ENCODE measurements around the gene IL7R. TPM values are rescaled to one million over a fixed set of nuclear protein-coding genes. Genes with fewer than 3 reads are reported as not detected.

Gene IL7R
- total RNA-seq, 1 donor from 2014 or later, result not detected

GRCh38 chr5:35921930-35922329 is 65.2 kb downstream of the IL7R start:
- no peak for DNase-seq (ENCODE audit: low spot score, unreplicated experiment)
- H3K4me3 Mint-ChIP-seq (ENCODE audit: low read depth), result no peak overlapping the region
- H3K27me3 Mint-ChIP-seq, result peaks cover 46% of the 10 kb centered on the region
- H3K4me1 Mint-ChIP-seq (ENCODE audit: low read depth), result peaks cover 6% of the 10 kb centered on the region
- no peak overlapping the region for H3K27ac Mint-ChIP-seq
- H3K9me3 Mint-ChIP-seq (ENCODE audit: low read depth), result peaks cover 5% of the 10 kb centered on the region
- H3K36me3 Mint-ChIP-seq (ENCODE audit: insufficient read depth), result no peaks in the 10 kb centered on the region
- TF ChIP-seq, protein P1, sequence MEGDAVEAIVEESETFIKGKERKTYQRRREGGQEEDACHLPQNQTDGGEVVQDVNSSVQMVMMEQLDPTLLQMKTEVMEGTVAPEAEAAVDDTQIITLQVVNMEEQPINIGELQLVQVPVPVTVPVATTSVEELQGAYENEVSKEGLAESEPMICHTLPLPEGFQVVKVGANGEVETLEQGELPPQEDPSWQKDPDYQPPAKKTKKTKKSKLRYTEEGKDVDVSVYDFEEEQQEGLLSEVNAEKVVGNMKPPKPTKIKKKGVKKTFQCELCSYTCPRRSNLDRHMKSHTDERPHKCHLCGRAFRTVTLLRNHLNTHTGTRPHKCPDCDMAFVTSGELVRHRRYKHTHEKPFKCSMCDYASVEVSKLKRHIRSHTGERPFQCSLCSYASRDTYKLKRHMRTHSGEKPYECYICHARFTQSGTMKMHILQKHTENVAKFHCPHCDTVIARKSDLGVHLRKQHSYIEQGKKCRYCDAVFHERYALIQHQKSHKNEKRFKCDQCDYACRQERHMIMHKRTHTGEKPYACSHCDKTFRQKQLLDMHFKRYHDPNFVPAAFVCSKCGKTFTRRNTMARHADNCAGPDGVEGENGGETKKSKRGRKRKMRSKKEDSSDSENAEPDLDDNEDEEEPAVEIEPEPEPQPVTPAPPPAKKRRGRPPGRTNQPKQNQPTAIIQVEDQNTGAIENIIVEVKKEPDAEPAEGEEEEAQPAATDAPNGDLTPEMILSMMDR (IDR thresholded peaks at IDR 0.05; ENCODE audit: unreplicated experiment), result no peak

- Mint-ChIP-seq H3K36me3 (ENCODE audit: insufficient read depth) (no peaks in the 10 kb centered on the region), H3K27ac (no peak overlapping the region), H3K4me3 (ENCODE audit: low read depth) (no peak overlapping the region), H3K4me1 (ENCODE audit: low read depth) (peaks cover 6% of the 10 kb centered on the region), H3K27me3 (peaks cover 51% of the 10 kb centered on the region), H3K9me3 (ENCODE audit: low read depth) (peaks cover 5% of the 10 kb centered on the region)
- DNase-seq (ENCODE audit: low spot score, unreplicated experiment), result no peak
- TF ChIP-seq, protein P1 (IDR thresholded peaks at IDR 0.05; ENCODE audit: unreplicated experiment), result no peak
Observed at GRCh38 chr5:35922468-35922867, 65.8 kb downstream of the IL7R start.

DNA sequence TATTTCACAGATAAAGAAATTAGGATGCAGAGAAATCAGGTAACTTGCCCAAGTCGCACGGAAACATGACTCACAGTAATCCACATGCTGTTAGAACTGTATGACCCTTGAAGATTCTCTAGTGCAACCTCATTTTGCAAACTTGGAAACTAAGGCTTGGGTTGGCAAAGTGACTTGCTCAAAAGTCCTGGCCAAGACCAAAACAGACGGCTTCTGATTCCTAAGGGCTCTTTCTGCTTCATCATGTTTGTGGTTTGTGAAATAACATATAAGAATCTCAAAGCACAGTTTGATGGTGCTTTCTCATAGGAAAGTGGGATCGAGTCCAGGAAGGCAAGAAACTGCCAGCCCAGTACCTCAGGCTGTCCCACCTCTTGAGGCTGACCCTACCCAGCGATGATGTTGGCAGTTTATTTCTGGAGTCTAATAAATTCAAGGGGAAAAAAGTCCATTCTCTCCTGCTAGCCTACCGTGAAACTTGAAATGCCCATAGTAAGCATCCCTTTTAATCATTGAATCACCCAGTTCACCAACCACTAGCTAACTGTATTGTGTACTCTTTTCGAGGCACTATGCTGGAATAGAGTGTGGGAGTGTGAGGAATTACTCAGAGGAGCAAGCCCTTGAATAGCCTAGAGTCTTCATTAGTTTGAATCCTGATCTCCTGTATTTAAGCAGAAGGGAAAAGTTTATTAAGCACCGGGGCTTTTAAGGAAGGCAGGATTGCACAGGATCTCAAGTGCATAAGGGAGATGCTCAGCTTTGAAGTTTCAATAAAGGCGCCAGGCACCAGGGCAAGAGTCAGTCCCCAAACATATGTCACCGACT is 67.6 kb downstream of the IL7R start:
- no peak overlapping the region for H3K4me3 Mint-ChIP-seq (ENCODE audit: low read depth)
- H3K4me1 Mint-ChIP-seq (ENCODE audit: low read depth), result peaks cover 6% of the 10 kb centered on the region
- no peak for DNase-seq (ENCODE audit: low spot score, unreplicated experiment)
- H3K9me3 Mint-ChIP-seq (ENCODE audit: low read depth), result peaks cover 4% of the 10 kb centered on the region
- H3K27me3 Mint-ChIP-seq, result peaks cover 65% of the 10 kb centered on the region
- no peaks in the 10 kb centered on the region for H3K36me3 Mint-ChIP-seq (ENCODE audit: insufficient read depth)
- TF ChIP-seq, protein P1 (IDR thresholded peaks at IDR 0.05; ENCODE audit: unreplicated experiment), result no peak
- H3K27ac Mint-ChIP-seq, result no peak overlapping the region

GRCh38 chr5:35924950-35925722 is 68.4 kb downstream of the IL7R start:
- Mint-ChIP-seq H3K9me3 (ENCODE audit: low read depth) (no peaks in the 10 kb centered on the region), H3K27me3 (peaks cover 65% of the 10 kb centered on the region), H3K4me1 (ENCODE audit: low read depth) (peaks cover 6% of the 10 kb centered on the region), H3K4me3 (ENCODE audit: low read depth) (no peak overlapping the region), H3K27ac (no peak overlapping the region), H3K36me3 (ENCODE audit: insufficient read depth) (no peaks in the 10 kb centered on the region)
- TF ChIP-seq, protein P1 (IDR thresholded peaks at IDR 0.05; ENCODE audit: unreplicated experiment), result peak; percentile 70
- peak; percentile 32 for DNase-seq (ENCODE audit: low spot score, unreplicated experiment)

GRCh38 chr5:35926389-35927051 is 69.8 kb downstream of the IL7R start:
- Mint-ChIP-seq H3K27ac (no peak overlapping the region), H3K4me3 (ENCODE audit: low read depth) (no peak overlapping the region), H3K4me1 (ENCODE audit: low read depth) (peaks cover 6% of the 10 kb centered on the region), H3K9me3 (ENCODE audit: low read depth) (no peaks in the 10 kb centered on the region), H3K36me3 (ENCODE audit: insufficient read depth) (no peaks in the 10 kb centered on the region), H3K27me3 (peaks cover 65% of the 10 kb centered on the region)
- DNase-seq (ENCODE audit: low spot score, unreplicated experiment), result peak; percentile 54
- TF ChIP-seq, protein P1 (IDR thresholded peaks at IDR 0.05; ENCODE audit: unreplicated experiment), result peak; percentile 87
